ENCODE measurements around the gene PPP1R12A.
"Not testable (repeated sequence)": the region's sequence is repeated elsewhere in the genome, so short reads cannot be mapped to it uniquely, and the experiment has no call there.

Gene PPP1R12A

DNA sequence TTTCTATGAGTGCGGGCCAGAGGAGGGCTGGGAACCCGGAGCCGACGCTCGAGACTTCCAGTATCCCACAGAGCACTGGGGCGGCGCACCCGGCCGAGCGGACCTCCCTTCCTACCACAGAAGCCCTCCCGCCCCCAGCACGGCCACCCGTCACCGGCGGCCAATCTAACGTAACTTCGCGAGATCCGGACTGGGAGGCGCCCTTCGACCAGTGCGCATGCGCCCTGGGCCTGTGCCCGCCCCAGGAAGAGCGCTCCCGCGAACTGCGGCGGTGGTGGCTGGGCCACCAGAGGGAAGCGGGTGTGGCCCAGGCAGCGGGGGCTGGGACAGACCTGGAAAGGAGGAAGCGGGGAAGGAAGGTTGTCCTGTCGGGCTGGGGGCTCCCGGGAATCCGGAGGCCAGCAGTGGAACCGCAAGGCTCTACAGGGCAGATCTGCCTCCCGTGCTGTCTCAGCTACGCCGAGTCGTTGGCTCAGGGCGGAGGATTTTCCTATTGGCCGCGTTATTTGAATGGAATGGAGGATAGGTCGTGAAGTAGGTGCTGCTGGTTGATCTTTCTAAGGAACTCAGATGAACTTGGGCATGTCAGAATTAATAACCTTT, at the start of gene PPP1R12A:
Gene PPP1R12A, minus strand, starts transcription at position 77 of the 603 bp plus-strand sequence. CDS start 166 bp downstream, outside the sequence.
- H3K4me3 ChIP-seq (ENCODE audit: low read depth, low read length): peak within 1 kb of the TSS; percentile 81
- TF ChIP-seq MYC (IDR thresholded peaks at IDR 0.05; ENCODE audit: low read depth, low read length): no peak; the same call in 1 of the 2 replicates
- TF ChIP-seq POLR2A (IDR thresholded peaks at IDR 0.05; ENCODE audit: extremely low read depth, insufficient read length): peak; percentile 90
- DNase-seq (ENCODE audit: low read depth): peak; percentile 99

DNA sequence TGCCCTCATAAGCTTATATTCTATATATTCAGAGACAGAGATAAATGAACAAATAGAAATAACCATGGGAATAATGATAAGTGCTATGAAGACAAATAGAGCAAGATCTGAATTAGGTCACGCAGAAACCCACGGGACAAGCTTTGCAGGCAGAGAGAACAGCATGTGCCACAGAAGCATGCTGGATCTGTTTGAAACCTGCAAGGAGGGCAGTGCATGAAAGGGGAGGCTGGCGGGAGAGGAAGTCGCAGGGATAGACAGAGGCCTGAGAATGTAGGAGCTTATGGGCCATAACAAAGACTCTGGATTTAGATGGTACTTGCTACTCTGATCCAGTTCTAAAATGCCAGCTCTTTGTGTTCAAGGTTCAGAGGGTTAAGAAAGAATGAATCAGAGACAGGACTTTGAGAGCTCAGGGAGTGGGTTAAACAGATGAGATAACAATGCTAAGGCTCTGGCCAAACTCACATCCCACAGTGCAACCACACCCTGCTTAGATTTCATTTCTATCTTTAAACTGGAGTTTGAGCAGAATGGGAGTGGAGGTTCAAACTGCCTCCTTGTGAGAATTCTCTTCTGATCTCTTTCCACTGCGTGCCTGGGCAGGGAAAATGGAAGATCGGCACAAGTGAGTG, 49.2 kb upstream of the PPP1R12A start:
- DNase-seq (ENCODE audit: low read depth): no peak
- no peak for TF ChIP-seq MYC (IDR thresholded peaks at IDR 0.05; ENCODE audit: low read depth, low read length)
- TF ChIP-seq, protein P1, sequence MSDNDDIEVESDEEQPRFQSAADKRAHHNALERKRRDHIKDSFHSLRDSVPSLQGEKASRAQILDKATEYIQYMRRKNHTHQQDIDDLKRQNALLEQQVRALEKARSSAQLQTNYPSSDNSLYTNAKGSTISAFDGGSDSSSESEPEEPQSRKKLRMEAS (IDR thresholded peaks at IDR 0.05; ENCODE audit: low read depth, low read length): no peak
- TF ChIP-seq, protein P2, sequence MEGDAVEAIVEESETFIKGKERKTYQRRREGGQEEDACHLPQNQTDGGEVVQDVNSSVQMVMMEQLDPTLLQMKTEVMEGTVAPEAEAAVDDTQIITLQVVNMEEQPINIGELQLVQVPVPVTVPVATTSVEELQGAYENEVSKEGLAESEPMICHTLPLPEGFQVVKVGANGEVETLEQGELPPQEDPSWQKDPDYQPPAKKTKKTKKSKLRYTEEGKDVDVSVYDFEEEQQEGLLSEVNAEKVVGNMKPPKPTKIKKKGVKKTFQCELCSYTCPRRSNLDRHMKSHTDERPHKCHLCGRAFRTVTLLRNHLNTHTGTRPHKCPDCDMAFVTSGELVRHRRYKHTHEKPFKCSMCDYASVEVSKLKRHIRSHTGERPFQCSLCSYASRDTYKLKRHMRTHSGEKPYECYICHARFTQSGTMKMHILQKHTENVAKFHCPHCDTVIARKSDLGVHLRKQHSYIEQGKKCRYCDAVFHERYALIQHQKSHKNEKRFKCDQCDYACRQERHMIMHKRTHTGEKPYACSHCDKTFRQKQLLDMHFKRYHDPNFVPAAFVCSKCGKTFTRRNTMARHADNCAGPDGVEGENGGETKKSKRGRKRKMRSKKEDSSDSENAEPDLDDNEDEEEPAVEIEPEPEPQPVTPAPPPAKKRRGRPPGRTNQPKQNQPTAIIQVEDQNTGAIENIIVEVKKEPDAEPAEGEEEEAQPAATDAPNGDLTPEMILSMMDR (IDR thresholded peaks at IDR 0.05; ENCODE audit: low read depth, low read length): no peak
- no peak for TF ChIP-seq POLR2A (IDR thresholded peaks at IDR 0.05; ENCODE audit: extremely low read depth, insufficient read length)
- H3K4me3 ChIP-seq (ENCODE audit: low read depth, low read length): no peak overlapping the region

DNA sequence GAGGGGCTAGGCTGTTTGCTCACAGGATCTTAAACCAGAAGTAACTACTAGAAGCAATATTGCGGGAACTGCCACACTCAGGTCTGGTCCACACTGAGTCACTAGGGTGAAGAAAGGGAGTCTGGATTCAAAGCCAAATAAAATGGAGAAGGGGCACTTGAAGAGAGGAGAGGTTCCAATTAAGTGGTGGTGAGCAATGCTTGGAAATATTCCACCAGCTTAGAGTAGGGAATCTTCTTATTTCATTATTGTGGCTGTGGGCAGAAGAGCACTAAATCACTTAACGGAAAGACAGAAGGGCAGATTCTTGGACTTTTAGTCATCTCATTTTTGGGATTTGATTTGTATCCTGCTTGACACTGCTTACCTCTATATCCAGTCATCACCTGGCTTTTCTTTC, 48.6 kb upstream of the PPP1R12A start:
- H3K4me3 ChIP-seq (ENCODE audit: low read depth, low read length): no peak overlapping the region

DNA sequence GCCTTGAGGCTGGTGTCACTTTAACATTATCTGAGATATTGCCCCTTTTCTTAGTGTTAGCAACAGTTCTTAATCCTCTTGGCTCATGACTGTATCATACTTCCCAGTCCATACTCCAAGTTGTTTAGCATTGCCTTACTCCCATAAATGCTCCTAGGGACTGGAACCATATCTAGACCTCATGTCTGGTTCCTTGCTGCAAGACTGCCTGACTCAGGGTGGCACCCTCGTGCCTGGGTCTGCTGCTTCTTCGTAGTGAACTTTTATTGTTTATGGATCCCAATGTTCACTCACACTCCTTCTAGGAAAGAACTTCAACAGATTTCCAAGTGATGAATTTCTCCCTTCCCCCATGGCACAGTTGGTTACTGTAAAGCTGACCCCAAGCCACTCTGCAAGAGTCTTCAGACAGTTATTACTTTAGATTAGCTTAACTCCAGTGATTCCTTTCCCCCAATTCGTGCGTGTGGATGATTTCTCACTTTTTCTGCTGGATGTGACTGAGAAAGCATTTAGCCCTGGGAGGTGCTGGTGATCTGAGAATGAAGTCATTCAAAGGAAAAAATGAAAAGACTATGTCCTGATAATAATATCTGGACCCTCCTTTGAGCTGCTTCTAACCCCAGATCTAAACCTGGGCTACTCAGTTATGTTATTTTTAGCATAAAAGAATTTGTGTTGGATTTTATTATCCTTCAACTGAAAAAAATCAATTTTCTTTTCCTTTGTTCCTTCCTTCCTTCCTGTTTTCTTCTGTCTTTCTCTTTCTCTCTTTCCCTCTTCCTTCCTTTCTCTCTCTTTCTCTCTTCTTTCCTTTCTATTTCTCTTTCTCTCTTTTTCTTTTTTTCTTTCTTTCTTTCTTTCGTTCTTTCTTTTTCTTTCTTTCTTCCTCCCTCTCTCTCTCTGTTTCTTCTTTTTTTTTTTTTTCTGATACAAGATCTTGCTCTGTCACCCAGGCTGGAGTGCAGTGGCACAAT, 47.5 kb upstream of the PPP1R12A start:
- no peak for DNase-seq (ENCODE audit: low read depth)
- no peak overlapping the region for H3K4me3 ChIP-seq (ENCODE audit: low read depth, low read length)
- TF ChIP-seq POLR2A (IDR thresholded peaks at IDR 0.05; ENCODE audit: extremely low read depth, insufficient read length): no peak
- no peak for TF ChIP-seq MYC (IDR thresholded peaks at IDR 0.05; ENCODE audit: low read depth, low read length)
- TF ChIP-seq, protein P1 (IDR thresholded peaks at IDR 0.05; ENCODE audit: low read depth, low read length): no peak
- TF ChIP-seq, protein P2 (IDR thresholded peaks at IDR 0.05; ENCODE audit: low read depth, low read length): no peak

More for the DNA sequence above, 48.6 kb upstream of the PPP1R12A start:
- DNase-seq (ENCODE audit: low read depth): no peak
- TF ChIP-seq, protein P1 (IDR thresholded peaks at IDR 0.05; ENCODE audit: low read depth, low read length): no peak
- TF ChIP-seq POLR2A (IDR thresholded peaks at IDR 0.05; ENCODE audit: extremely low read depth, insufficient read length): no peak
- TF ChIP-seq MYC (IDR thresholded peaks at IDR 0.05; ENCODE audit: low read depth, low read length): no peak
- TF ChIP-seq, protein P2 (IDR thresholded peaks at IDR 0.05; ENCODE audit: low read depth, low read length): no peak

DNA sequence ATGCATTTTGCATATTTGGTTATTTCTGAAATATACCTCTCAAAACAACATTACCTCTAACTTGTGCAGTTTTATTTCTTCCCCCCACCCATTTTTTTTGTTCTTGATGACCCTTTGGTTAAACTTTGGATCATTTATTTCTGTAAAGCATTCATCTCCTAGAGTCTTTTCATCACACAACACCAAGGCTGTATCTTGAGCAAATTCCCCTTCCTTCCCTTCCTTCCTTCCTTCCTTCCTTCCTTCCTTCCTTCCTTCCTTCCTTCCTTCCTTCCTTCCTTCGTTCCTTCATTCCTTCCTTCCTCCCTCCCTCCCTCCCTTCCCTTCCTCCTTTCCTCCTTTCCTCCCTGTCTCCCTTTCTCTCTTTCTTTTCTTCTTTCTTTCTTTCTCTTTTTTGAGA, 43.8 kb upstream of the PPP1R12A start:
- no peak for DNase-seq (ENCODE audit: low read depth)
- no peak overlapping the region for H3K4me3 ChIP-seq (ENCODE audit: low read depth, low read length)
- TF ChIP-seq, protein P1 (IDR thresholded peaks at IDR 0.05; ENCODE audit: low read depth, low read length): no peak
- TF ChIP-seq POLR2A (IDR thresholded peaks at IDR 0.05; ENCODE audit: extremely low read depth, insufficient read length) (no peak), MYC (IDR thresholded peaks at IDR 0.05; ENCODE audit: low read depth, low read length) (no peak)
- TF ChIP-seq, protein P2 (IDR thresholded peaks at IDR 0.05; ENCODE audit: low read depth, low read length): no peak

DNA sequence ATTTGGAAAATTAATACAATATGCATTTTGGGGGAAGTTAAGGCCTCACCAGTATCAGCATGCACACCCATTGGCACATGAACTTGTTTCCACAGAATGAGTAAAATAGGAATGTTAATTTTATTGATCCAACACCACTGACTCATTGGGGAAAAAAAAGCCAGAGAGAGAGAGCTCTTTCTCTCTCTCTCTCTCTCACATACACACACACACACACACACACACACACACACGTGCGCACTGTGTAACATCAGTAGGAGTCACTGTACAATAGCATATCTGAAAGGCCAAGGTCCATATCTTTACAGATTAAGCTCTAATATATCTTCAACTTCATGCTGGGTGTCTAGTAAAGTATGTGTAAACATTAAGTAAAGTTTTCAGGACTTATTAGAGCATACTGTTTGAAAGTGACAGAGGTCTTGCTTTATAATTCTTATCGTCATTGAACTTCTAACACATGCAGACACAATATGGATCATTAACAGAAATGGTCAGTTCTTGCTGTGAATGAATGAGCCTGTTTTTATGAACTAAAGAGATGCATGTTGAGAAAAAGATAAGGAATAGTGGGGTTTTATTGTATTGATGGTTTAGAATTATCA, 43.1 kb upstream of the PPP1R12A start:
- H3K4me3 ChIP-seq (ENCODE audit: low read depth, low read length); DNase-seq (ENCODE audit: low read depth): not testable (repeated sequence)
